ENCODE measurements around the gene EXOC4. TPM values are rescaled to one million over a fixed set of nuclear protein-coding genes. Genes with fewer than 3 reads are reported as not detected.
"Not testable (repeated sequence)": the region's sequence is repeated elsewhere in the genome, so short reads cannot be mapped to it uniquely, and the experiment has no call there.

The EXOC4 gene
- total RNA-seq, 1 donor from 2014 or later, result 99.2 TPM

DNA sequence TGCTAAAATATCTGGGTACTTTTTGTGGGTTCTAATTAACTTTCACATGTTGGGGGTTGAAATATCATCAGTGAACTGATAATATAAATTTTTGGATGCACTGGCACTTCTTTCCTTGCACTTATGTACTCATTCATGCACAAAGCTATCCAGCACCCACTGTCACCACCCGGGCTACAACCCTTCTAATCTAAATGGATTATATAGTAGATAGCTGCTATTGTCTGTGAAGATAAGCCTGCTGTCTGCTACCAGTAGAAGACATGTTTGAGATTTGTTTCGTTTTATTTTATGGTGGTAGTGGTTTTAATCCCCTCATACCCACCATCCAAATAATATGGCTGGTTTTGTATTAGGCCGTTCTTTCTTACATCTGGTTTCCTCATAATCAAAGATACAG lies 520.7 kb downstream of the EXOC4 start:
- Histone ChIP-seq H3K27me3 (no peaks in the 10 kb centered on the region), H3K4me1 (peaks cover 13% of the 10 kb centered on the region), H3K27ac (no peak overlapping the region), H3K9me3 (no peaks in the 10 kb centered on the region), H3K36me3 (no peaks in the 10 kb centered on the region), H3K4me3 (no peak overlapping the region)
- intact Hi-C loops (cut with DNase I), result no loop called here
- DNase-seq (ENCODE audit: extremely low spot score in 2 of 2), result no peak
- TF ChIP-seq CTCF (IDR thresholded peaks at IDR 0.05) (no peak), POLR2A (IDR thresholded peaks at IDR 0.05) (no peak), POLR2AphosphoS5 (IDR thresholded peaks at IDR 0.05; ENCODE audit: insufficient read depth in 1 of 2, low read depth in 1 of 2) (no peak)

- no peak for TF ChIP-seq POLR2AphosphoS5 (IDR thresholded peaks at IDR 0.05; ENCODE audit: insufficient read depth in 1 of 2, low read depth in 1 of 2)
- TF ChIP-seq CTCF (IDR thresholded peaks at IDR 0.05), result no peak
- no peak for TF ChIP-seq POLR2A (IDR thresholded peaks at IDR 0.05)
- no peak for DNase-seq (ENCODE audit: extremely low spot score in 2 of 2)
- H3K9me3 ChIP-seq, result no peaks in the 10 kb centered on the region
- H3K36me3 ChIP-seq, result no peaks in the 10 kb centered on the region
- no peak overlapping the region for H3K4me3 ChIP-seq
- no peak overlapping the region for H3K27ac ChIP-seq
- intact Hi-C loops (cut with DNase I), result no loop called here
- H3K4me1 ChIP-seq, result peaks cover 13% of the 10 kb centered on the region
- no peaks in the 10 kb centered on the region for H3K27me3 ChIP-seq
Observed at GRCh38 chr7:133775201-133775600, 522.3 kb downstream of the EXOC4 start.

GRCh38 chr7:133776266-133776665 lies 523.4 kb downstream of the EXOC4 start:
- Histone ChIP-seq H3K4me1 (peaks cover 4% of the 10 kb centered on the region), H3K4me3 (no peak overlapping the region), H3K27me3 (no peaks in the 10 kb centered on the region), H3K36me3 (no peaks in the 10 kb centered on the region), H3K9me3 (no peaks in the 10 kb centered on the region), H3K27ac (no peak overlapping the region)
- DNase-seq (ENCODE audit: extremely low spot score in 2 of 2), result no peak
- intact Hi-C loops (cut with DNase I), result no loop called here
- no peak for TF ChIP-seq POLR2A (IDR thresholded peaks at IDR 0.05)
- TF ChIP-seq POLR2AphosphoS5 (IDR thresholded peaks at IDR 0.05; ENCODE audit: insufficient read depth in 1 of 2, low read depth in 1 of 2), result no peak
- no peak for TF ChIP-seq CTCF (IDR thresholded peaks at IDR 0.05)

GRCh38 chr7:133777701-133778100 lies 524.8 kb downstream of the EXOC4 start:
- no peaks in the 10 kb centered on the region for H3K4me1 ChIP-seq
- H3K27me3 ChIP-seq, result no peaks in the 10 kb centered on the region
- no peaks in the 10 kb centered on the region for H3K9me3 ChIP-seq
- no peak overlapping the region for H3K27ac ChIP-seq
- H3K4me3 ChIP-seq, result no peak overlapping the region
- TF ChIP-seq CTCF (IDR thresholded peaks at IDR 0.05) (no peak), POLR2AphosphoS5 (IDR thresholded peaks at IDR 0.05; ENCODE audit: insufficient read depth in 1 of 2, low read depth in 1 of 2) (no peak), POLR2A (IDR thresholded peaks at IDR 0.05) (no peak)
- DNase-seq (ENCODE audit: extremely low spot score in 2 of 2), result no peak
- H3K36me3 ChIP-seq, result no peaks in the 10 kb centered on the region
- intact Hi-C loops (cut with DNase I), result no loop called here

- intact Hi-C loops (cut with DNase I), result no loop called here
- no peak overlapping the region for H3K27ac ChIP-seq
- no peak for DNase-seq (ENCODE audit: extremely low spot score in 2 of 2)
- H3K9me3 ChIP-seq, result no peaks in the 10 kb centered on the region
- no peaks in the 10 kb centered on the region for H3K4me1 ChIP-seq
- no peak for TF ChIP-seq POLR2A (IDR thresholded peaks at IDR 0.05)
- TF ChIP-seq POLR2AphosphoS5 (IDR thresholded peaks at IDR 0.05; ENCODE audit: insufficient read depth in 1 of 2, low read depth in 1 of 2), result no peak
- no peak for TF ChIP-seq CTCF (IDR thresholded peaks at IDR 0.05)
- no peaks in the 10 kb centered on the region for H3K27me3 ChIP-seq
- no peaks in the 10 kb centered on the region for H3K36me3 ChIP-seq
- H3K4me3 ChIP-seq, result no peak overlapping the region
Observed at GRCh38 chr7:133778472-133778871, 525.6 kb downstream of the EXOC4 start.

- DNase-seq (ENCODE audit: extremely low spot score in 2 of 2); H3K27ac ChIP-seq; H3K4me3 ChIP-seq; H3K9me3 ChIP-seq; H3K27me3 ChIP-seq; H3K4me1 ChIP-seq; H3K36me3 ChIP-seq; intact Hi-C loops (cut with DNase I): not testable (repeated sequence)
Observed at GRCh38 chr7:133779538-133779937, 526.7 kb downstream of the EXOC4 start.

Data from vagina (tissue), 2 donors.